Central memory CD8-positive, alpha-beta T cell (primary cell): ENCODE measurements around the gene OLR1.

Source experiments
- ATAC-seq: fragments of 150-1000 bp; cut with Tn5 transposase; replicated peaks from 2 replicates; pipeline ENCODE4 v1.10.0; 2022; ENCODE audit warnings: mild to moderate bottlenecking, moderate FRiP score, moderate number of reproducible peaks; ENCODE audit not compliant: poor library complexity, severe bottlenecking; ENCODE audit errors: extremely low read depth
- DNase-seq, 2 donors: peaks; one replicate each; pipeline ENCODE4 v3.0.0; 2021; ENCODE audit warnings: low spot score in 2 of 2
- H3K27ac Mint-ChIP-seq: one replicate; pipeline ENCODE4 v1.8.0; 2022; ENCODE audit warnings: low read depth, mild to moderate bottlenecking, moderate library complexity, mixed read lengths
- H3K27me3 Mint-ChIP-seq: one replicate; pipeline ENCODE4 v1.8.0; 2022; ENCODE audit warnings: mixed read lengths
- H3K36me3 Mint-ChIP-seq: one replicate; pipeline ENCODE4 v1.8.0; 2022; ENCODE audit warnings: mild to moderate bottlenecking, moderate library complexity, mixed read lengths; ENCODE audit not compliant: insufficient read depth
- H3K4me1 Mint-ChIP-seq: one replicate; pipeline ENCODE4 v1.8.0; 2022; ENCODE audit warnings: mixed read lengths
- H3K4me3 Mint-ChIP-seq: one replicate; pipeline ENCODE4 v1.8.0; 2022; ENCODE audit warnings: mild to moderate bottlenecking, moderate library complexity, mixed read lengths
- H3K9me3 Mint-ChIP-seq: one replicate; pipeline ENCODE4 v1.8.0; 2022; ENCODE audit warnings: mixed read lengths

Gene OLR1

GRCh38 chr12:10186299-10186698, 14.4 kb upstream of the OLR1 start:
- Mint-ChIP-seq H3K27me3 (peaks cover 63% of the 10 kb centered on the region), H3K36me3 (no peaks in the 10 kb centered on the region), H3K27ac (no peak overlapping the region), H3K4me3 (no peak overlapping the region), H3K4me1 (peaks cover 11% of the 10 kb centered on the region), H3K9me3 (no peaks in the 10 kb centered on the region)
- DNase-seq = no peak
- no peak for ATAC-seq

- Mint-ChIP-seq H3K36me3 (no peaks in the 10 kb centered on the region), H3K27ac (no peak overlapping the region), H3K4me3 (no peak overlapping the region), H3K27me3 (peaks cover 81% of the 10 kb centered on the region), H3K9me3 (no peaks in the 10 kb centered on the region), H3K4me1 (peaks cover 5% of the 10 kb centered on the region)
- ATAC-seq (no peak), DNase-seq (no peak)
Measured at GRCh38 chr12:10184261-10184843, 12.4 kb upstream of the OLR1 start.

- Mint-ChIP-seq H3K27me3 (peaks cover 82% of the 10 kb centered on the region), H3K4me3 (no peak overlapping the region), H3K27ac (no peak overlapping the region), H3K36me3 (peaks cover 1% of the 10 kb centered on the region), H3K9me3 (no peaks in the 10 kb centered on the region), H3K4me1 (peaks cover 5% of the 10 kb centered on the region)
- ATAC-seq (no peak), DNase-seq (no peak)
Measured at GRCh38 chr12:10182354-10183049, 10.6 kb upstream of the OLR1 start.

- H3K4me3 Mint-ChIP-seq = no peak overlapping the region
- peaks cover 5% of the 10 kb centered on the region for H3K4me1 Mint-ChIP-seq
- H3K36me3 Mint-ChIP-seq = peaks cover 1% of the 10 kb centered on the region
- no peaks in the 10 kb centered on the region for H3K9me3 Mint-ChIP-seq
- DNase-seq (no peak), ATAC-seq (no peak)
- H3K27me3 Mint-ChIP-seq = peaks cover 81% of the 10 kb centered on the region
- no peak overlapping the region for H3K27ac Mint-ChIP-seq
Measured at GRCh38 chr12:10179776-10180181, 7.8 kb upstream of the OLR1 start.

DNA sequence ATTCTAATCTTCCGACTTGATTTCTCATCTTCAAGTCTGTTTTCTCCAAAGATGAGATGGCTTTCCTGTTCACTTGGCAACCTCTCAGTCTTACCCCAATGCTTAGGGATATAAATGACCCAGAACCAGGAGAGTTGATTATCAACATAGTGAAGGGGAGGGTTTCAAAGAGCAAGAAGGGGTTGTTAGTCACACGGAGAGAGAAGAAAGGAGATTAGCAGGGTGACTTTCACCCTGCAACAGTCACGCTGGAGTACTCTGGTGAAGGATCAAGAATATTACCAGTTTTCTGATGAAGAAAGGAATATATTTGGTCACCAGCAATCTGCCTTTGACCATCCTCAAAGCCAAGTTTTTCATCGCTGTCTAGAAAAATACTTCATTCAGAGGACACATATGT, 6.9 kb upstream of the OLR1 start, which contains the start of gene TMEM52B:
Gene TMEM52B, plus strand, starts transcription at position 212 of the 400 bp plus-strand sequence. CDS start 543 bp downstream, outside the sequence.
- Mint-ChIP-seq H3K27ac (no peak within 1 kb of the TSS), H3K36me3 (peaks cover 1% of the 10 kb centered on the region), H3K4me3 (no peak within 1 kb of the TSS), H3K4me1 (peaks cover 5% of the 10 kb centered on the region), H3K9me3 (no peaks in the 10 kb centered on the region), H3K27me3 (peaks cover 81% of the 10 kb centered on the region)
- ATAC-seq = no peak
- DNase-seq = no peak

DNA sequence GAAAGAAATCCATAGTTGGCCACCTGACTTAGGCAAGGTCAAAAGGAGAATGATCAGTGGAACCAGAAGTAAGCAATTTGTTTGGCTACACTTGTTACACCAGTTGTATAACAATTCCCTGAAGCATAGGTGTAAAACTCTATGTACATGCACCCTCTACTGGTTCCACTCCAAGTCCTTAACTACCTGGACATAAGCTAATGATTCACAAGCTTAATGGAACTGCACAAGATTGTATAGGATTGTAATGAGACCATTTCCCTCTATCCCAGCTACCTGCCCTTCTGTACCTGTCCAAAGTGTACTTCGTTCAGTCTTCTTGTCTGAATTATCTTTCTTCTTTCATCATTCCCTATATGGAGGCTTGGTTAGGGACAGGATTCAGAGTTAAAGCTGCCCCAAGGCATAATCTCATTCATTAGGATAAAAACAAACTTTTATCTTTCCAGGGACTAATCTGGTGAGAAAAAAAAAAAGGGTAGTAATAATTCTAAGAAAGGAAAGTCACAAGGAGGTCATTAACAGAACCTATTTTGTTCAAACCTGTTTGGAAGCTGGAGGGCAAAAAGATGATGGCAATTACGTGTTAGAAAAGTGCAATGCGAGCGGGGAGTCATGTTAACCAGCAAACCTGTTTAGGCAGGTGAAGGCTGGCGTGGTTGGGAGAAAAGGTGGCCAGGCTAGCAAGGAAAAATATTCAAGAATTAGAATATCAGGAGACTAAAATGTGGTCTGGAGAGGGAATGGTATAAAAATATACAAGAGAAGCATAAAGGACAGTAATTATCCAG, 4.1 kb upstream of the OLR1 start:
- H3K36me3 Mint-ChIP-seq = peaks cover 1% of the 10 kb centered on the region
- no peak for ATAC-seq
- H3K27me3 Mint-ChIP-seq = peaks cover 74% of the 10 kb centered on the region
- H3K9me3 Mint-ChIP-seq = no peaks in the 10 kb centered on the region
- no peak overlapping the region for H3K4me3 Mint-ChIP-seq
- DNase-seq = no peak
- H3K27ac Mint-ChIP-seq = no peak overlapping the region
- H3K4me1 Mint-ChIP-seq = no peaks in the 10 kb centered on the region

DNA sequence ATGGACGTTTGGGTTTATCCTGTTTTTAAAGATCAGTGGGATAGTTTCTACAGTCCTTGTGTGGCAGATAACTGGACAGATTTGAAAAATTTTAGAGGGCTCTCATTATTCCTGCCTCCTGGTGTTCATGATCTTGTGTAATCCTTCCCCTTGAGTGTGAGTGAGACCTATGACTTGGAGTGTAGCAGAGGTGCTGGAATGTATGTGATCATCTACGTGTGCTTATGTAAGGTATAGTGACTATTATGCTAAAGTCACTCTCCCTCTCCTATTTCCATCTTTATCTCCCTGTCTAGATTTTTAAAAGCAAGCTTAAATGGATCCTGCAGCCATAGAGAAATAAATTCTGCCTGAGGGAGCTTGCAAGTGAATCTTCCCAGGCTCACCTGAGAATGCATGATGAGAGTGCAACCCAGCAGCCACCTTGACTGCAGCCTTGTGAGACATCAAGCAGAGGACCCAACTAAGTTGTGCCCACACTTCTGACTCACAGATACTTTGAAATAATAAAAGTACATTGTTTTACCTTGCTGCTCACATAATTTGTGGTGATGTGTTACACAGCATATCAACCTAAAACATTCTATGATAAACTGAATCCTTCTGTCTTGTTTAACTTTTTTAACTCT, 3.2 kb upstream of the OLR1 start:
- no peak overlapping the region for H3K4me3 Mint-ChIP-seq

GRCh38 chr12:10170216-10170615, 1.7 kb downstream of the OLR1 start:
- no peaks in the 10 kb centered on the region for H3K9me3 Mint-ChIP-seq
- no peak for ATAC-seq
- H3K27ac Mint-ChIP-seq = no peak overlapping the region
- H3K4me3 Mint-ChIP-seq = no peak overlapping the region
- no peaks in the 10 kb centered on the region for H3K36me3 Mint-ChIP-seq
- no peaks in the 10 kb centered on the region for H3K4me1 Mint-ChIP-seq
- peaks cover 40% of the 10 kb centered on the region for H3K27me3 Mint-ChIP-seq
- no peak for DNase-seq

More for the DNA sequence above, 3.2 kb upstream of the OLR1 start:
- DNase-seq (no peak), ATAC-seq (no peak)
- Mint-ChIP-seq H3K9me3 (no peaks in the 10 kb centered on the region), H3K4me1 (no peaks in the 10 kb centered on the region), H3K36me3 (peaks cover 1% of the 10 kb centered on the region), H3K27ac (no peak overlapping the region), H3K27me3 (peaks cover 71% of the 10 kb centered on the region)

DNA sequence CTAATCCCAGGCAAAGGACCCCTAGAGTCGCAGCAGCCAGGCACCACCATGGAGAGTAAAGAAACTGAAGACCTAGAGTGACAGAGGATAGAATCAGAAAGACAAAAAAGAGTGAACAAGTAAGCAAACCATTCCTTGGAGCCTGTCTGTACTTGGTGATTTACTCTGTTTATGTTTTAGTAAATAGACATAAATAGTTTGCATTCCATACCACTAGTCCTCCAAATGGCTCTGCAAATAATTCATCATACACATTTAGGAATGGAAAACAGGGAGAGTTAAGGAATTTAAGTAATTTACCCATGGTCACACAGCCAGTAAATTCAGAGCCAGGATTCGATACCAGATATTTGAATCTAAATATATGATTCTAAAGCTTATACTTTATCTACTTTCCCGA, 2.8 kb downstream of the OLR1 start:
- ATAC-seq (no peak), DNase-seq (no peak)
- H3K27ac Mint-ChIP-seq = no peak overlapping the region

DNA sequence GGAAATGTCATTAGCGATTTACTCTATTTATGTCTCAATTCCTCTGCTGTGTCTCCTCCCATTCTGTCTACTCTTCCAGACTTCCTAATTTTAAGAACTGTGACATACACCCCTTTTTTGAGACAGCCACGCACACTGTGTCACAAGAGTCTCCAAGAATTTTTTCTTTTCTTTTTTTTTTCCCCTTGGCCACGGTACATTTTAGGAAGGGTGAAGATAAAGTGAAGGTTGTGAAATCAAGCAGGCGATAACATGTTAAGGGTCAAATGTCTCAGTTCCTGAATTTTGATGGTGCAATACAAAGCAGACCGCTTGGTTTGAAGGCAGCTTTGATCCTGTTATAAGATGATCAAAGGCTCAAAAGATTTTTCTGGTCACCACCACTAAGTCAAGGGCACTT, 4.3 kb downstream of the OLR1 start:
- Mint-ChIP-seq H3K27me3 (peaks cover 23% of the 10 kb centered on the region), H3K27ac (no peak overlapping the region), H3K4me1 (no peaks in the 10 kb centered on the region), H3K9me3 (no peaks in the 10 kb centered on the region), H3K36me3 (no peaks in the 10 kb centered on the region), H3K4me3 (no peak overlapping the region)
- DNase-seq = no peak
- ATAC-seq = no peak

More for the DNA sequence above, 2.8 kb downstream of the OLR1 start:
- Mint-ChIP-seq H3K9me3 (no peaks in the 10 kb centered on the region), H3K4me3 (no peak overlapping the region), H3K4me1 (no peaks in the 10 kb centered on the region), H3K36me3 (no peaks in the 10 kb centered on the region), H3K27me3 (peaks cover 29% of the 10 kb centered on the region)

GRCh38 chr12:10165421-10165820, 6.5 kb downstream of the OLR1 start:
- no peaks in the 10 kb centered on the region for H3K36me3 Mint-ChIP-seq
- no peak for ATAC-seq

GRCh38 chr12:10163084-10163483, 8.8 kb downstream of the OLR1 start:
- no peaks in the 10 kb centered on the region for H3K36me3 Mint-ChIP-seq
- DNase-seq = no peak
- H3K27ac Mint-ChIP-seq = no peak overlapping the region
- H3K27me3 Mint-ChIP-seq = no peaks in the 10 kb centered on the region
- no peak for ATAC-seq
- H3K4me1 Mint-ChIP-seq = no peaks in the 10 kb centered on the region
- no peaks in the 10 kb centered on the region for H3K9me3 Mint-ChIP-seq
- H3K4me3 Mint-ChIP-seq = no peak overlapping the region

More at GRCh38 chr12:10165421-10165820, 6.5 kb downstream of the OLR1 start:
- H3K4me1 Mint-ChIP-seq = no peaks in the 10 kb centered on the region
- H3K9me3 Mint-ChIP-seq = no peaks in the 10 kb centered on the region
- no peak for DNase-seq
- H3K27ac Mint-ChIP-seq = no peak overlapping the region
- H3K4me3 Mint-ChIP-seq = no peak overlapping the region
- H3K27me3 Mint-ChIP-seq = peaks cover under 1% of the 10 kb centered on the region
